T-helper 1 cell (primary cell): Measurements from ENCODE around the gene STEAP1.
A peak's percentile ranks its signal among the peaks of the same experiment; 100 is the strongest.
"Not testable (repeated sequence)": the region's sequence is repeated elsewhere in the genome, so short reads cannot be mapped to it uniquely, and the experiment has no call there.

ENCODE experiments used
- DNase-seq, 5 donors: peaks; one replicate each; pipeline ENCODE4 v3.0.0-alpha.2; 2012 to 2020
- total RNA-seq, 4 donors: gene quantifications; one replicate each; lab custom pipeline; 2026; lab: John Stamatoyannopoulos, UW

STEAP1 gene
- 0 reads per million in 4 donors for total RNA-seq

DNA sequence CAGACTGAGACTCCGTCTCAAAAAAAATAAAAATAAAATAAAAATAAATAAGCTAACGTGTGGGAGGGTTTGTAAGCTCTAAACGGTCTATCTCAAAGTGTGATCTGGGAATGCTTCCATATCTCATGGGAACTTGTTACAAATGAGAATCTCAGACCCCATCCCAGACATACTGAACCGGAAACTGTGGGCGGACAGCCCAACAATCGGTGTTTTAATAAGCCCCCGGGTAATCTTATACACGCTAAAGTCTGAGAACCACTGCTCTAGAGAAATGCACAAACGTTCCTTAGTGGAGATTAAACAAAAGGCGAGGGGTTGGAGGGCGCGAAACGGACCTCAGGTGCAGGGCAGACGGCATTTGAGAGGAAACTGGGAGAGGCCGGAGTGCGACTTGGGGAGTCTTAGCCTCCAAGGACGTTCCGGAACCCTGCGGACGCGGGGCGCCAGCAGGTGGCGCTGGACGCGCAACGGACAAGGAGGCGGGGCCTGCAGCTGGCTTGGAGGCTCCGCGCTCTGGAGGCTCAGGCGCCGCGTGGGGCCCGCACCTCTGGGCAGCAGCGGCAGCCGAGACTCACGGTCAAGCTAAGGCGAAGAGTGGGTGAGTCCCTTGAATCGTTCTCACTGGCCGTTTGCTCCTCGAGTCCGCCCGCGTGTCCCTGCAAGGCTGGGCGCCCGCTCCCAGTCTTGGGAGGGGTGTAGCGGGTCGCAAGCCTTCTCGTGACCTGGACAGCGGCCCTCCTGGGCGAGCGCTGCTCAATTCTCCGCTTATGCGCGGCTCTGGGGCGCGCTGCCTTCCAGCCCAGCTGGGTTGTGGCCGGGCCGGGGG lies at the start of gene STEAP1:
Gene STEAP1 (plus strand): TSS at position 527 of the 829 bp plus-strand sequence. CDS start 5,320 bp downstream, outside the sequence.
- peak; percentile 61 to 82 (median 74) for DNase-seq

DNA sequence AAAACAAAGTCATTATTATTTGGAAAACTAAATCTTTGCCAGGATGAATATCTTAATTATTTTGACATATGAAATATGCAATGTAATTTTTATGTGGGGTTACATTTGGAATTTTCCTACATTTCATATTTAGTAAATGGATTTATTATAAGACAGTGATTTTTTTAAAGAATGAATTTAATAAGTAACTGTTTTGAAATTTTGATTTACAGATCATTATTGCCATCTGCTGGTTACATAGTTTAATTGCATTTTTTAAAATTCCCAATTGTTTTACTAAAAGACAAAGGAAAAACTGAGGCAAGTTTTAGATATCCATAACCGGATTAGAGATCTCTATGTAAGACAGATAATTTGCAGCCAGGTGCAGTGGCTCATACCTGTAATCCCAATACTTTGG lies 39.3 kb upstream of the STEAP1 start:
- DNase-seq, result not testable (repeated sequence)

DNA sequence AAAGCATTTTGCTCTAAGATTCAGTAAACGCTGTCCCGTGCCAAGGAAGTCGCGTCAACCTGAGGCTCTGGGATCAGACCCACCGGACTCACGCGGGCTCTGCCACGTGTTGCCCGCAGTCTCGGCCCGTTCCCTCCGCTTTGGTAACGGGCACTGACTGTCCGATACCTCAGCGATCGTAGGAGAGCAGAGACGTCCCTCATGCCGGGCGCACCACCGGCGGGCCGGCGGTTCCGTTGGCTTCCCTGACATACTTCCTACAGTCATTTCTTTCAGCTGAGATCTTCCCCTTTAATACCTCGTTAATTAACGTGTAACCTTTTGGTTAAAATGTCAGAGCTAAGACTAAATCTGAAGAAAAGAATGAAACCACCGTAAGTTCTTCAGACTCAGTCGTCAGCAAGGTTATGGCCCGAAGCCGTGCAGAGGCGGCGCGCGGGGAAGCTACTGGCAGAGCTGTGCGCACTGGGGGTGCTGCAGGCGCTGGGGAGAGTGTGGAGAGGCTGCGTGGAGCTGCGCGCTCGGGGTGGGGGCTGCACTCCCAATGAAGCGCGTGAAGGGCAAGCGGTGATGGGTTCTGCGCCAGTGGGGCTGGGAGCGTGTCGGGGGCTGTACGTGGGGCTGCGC lies 35.6 kb upstream of the STEAP1 start:
- DNase-seq, result not testable (repeated sequence)

DNA sequence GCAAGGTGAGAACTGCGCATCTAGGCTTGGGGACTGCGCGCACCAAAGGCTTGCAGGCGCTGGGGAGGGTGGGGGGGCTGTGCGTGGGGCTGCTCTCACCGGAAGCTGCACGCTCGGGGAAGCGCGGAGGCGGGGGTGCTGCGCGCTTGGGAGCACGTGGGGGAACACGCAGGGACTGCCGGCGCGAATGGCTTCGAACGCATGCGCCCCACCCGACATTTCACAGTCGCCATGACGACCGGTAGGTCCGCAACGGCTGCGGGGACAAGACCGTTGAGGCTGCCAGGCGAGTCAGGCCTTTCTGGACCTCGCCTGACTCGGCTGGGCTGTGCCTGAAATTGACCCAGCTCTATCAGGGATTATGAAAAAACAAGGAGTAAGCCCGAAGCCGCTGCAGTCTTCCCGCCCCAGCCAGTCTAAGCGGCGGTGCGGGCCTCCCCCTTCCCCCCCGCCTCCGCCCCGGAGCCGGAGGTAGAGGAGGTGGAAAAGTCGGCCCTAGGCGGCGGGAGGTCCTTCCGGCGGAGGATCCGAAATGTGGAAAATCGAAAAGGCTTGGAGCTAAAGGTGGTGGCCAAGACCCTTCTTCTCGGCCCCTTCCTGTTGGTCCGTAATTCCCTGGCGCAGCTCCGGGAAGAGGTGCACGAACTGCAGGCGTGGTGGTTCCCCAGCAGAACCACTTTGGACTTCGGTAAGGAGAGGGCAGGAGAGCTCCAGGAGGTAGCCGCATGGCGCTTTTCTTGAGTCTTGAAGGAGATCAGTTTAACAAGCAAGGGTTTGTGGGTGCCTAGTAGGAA lies 34.9 kb upstream of the STEAP1 start:
- DNase-seq, result peak in 1 of 5 donors; percentile 6

DNA sequence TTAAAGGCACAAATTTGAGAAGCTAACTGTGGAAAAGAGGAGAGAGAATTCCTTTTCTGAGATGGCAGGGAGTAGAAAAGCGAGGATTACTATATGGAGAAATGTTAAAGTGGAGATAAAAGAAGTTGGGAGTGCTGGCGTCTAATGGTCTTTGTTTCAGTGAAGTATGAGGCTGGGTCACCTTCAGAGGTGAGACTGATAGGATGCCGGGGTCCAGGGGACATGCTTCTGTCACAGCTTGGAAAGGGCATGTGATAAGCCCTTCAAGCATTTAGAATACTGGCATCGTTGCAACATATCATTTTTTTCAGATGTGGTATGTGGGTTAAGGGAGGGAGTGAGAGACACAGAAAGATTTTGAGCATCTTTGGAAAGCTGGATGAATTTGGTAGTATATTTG lies 34.1 kb upstream of the STEAP1 start:
- not testable (repeated sequence) for DNase-seq

DNA sequence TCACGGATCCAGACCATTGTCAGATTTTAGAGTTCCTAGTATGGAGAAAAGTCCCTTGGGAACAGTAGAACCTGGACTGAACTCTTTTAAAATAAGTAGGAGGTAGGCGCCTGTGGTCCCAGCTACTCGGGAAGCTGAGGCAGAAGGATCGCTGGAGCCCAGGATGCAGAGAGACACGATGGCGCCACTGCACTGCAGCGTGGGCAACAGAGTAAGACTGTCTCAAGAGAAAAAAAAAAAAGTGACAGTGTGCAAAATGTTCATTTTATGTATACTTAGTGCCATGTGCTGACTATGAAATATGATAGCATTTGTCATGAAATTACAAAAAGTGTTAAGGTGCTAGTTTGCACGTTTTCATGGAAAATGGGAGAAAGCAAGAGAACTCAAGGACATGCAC lies 22.5 kb upstream of the STEAP1 start:
- not testable (repeated sequence) for DNase-seq

DNA sequence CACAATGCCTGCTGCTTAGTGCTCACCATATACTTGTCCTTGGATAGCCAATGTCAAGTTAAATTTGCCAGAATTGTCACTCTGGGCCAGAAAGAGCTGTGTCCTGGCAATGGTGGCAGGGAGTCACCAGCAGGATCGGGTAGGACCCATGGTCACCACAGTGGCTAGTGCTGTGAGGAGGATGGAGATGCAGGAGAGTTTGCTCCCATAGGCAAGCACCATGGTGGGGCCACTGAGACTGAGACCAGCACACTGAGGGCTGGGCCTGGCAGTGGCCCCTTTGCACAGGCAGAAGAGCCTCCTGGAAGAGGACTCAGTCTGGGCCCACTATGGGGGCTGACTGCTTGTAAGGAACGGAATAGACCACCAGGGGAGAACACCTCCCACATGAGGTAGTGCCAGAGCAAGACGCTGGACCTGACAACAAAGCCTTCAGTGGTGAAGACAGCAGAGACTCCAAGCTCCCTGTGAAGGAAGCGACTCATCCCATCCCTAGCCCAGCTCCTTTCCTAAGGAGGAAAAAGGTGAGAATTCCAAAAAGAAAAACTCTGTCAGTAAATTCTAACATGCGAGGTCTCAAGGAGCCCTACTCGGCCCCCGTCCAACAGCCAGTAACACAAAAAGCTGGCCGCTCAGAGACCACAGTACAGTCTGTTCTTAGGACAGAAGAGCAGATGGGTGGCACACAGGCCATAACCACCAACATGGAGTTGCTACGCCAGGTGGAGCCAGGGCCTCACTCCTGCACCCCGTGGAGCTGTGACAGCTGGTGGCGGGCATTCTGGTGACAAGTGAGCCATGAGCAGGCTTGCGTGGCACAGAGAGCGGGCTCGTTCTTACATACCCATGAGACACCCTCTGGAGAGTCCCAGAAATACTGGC lies 6.9 kb upstream of the STEAP1 start:
- not testable (repeated sequence) for DNase-seq

DNA sequence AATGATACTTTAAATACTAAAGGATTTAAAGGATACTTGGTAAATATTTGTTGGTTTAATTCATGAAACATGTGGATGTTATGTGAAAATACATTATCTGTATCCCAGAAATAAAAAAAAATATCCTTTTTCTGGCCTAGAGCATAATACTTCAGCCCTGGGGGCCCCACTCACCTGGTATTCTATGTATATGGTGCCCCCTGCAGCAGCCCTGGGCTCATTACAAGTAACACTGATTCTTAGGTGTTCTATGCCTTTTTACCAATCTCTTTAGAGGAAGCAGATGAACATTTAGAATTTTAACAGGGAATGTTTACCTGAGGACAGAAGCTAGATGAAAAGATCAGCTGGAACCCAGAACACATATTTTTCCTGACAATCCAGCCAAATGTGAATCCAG lies 4.8 kb upstream of the STEAP1 start:
- DNase-seq, result not testable (repeated sequence)

DNA sequence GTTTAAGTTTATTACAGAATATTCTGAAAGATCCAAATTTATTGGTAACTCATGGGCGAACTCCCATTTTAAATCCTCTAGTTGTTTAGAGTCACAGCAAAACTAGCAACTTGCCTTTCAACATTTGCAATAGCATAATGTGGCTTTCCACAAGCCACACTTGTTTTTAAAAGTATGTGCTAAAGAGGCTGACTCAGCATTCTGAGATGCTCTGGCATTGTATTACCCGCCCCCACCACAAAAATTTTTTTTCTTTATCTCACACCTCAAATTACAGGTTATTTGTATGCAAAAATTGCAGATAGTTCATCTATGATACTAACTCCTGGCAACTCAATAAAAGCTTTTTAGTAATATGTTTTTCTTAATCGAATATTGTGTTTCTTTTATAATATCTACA lies 2.4 kb upstream of the STEAP1 start:
- DNase-seq, result not testable (repeated sequence)

DNA sequence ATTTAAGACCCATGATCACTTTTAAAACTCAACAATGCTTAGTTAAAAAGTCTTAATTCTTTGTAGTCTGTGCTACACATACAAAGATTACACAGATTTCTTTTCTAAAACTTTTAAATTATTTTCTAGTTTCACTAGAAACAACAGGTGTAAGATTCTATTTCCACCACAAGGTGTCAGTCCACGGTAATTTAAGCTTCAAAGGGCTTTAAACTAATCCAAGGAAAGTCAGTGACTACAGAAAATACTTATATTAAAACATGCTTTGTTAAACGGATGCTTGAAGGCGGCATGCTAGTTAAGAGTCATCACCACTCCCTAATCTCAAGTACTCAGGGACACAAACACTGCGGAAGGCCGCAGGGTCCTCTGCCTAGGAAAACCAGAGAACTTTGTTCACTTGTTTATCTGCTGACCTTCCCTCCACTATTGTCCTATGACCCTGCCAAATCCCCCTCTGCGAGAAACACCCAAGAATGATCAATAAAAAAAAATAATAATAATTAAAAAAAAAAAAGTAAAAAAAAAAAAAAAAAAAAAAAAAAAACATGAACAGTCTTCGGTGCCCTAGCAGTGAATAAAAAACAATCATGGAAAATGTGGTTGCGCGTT lies 1.5 kb upstream of the STEAP1 start:
- DNase-seq, result peak in 1 of 5 donors; percentile 34

DNA sequence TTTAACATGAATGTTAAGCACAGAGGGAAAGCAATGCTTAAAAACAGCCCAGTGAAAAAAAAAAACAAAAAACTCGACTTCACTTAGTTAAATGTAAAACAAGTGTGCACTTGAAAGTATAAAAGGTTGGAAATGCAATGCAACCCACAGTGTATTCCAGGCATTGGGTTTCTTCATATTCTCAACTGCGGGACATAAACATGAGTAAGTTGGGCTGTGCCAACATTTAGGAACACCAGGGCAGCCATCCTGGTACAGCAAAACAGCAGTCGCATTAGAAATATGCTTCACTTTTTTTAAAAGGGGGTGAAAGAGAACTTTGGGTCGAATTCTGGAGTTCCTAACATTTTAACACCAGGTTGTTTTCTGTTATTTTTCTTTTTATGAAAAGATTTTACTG lies 937 bp downstream of the STEAP1 start:
- DNase-seq, result no peak

DNA sequence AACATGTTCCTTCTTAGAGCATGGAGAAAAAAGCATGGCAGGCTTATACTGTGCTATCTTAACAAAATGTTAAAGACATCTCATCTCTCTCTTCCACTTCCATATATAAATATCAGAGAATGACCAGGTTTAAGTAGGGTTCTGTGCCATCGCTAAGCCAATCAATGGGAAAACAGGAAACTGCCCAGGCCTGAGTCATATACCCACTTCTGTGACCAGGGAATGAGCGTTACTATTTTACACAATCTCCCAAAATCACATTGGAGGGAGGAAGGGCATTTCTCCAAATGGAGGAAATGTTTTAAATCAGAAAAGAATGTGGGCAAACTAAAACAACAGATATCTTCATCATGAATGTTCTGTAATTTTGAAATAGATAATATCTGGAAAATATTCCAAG lies 3.1 kb downstream of the STEAP1 start:
- DNase-seq, result not testable (repeated sequence)

DNA sequence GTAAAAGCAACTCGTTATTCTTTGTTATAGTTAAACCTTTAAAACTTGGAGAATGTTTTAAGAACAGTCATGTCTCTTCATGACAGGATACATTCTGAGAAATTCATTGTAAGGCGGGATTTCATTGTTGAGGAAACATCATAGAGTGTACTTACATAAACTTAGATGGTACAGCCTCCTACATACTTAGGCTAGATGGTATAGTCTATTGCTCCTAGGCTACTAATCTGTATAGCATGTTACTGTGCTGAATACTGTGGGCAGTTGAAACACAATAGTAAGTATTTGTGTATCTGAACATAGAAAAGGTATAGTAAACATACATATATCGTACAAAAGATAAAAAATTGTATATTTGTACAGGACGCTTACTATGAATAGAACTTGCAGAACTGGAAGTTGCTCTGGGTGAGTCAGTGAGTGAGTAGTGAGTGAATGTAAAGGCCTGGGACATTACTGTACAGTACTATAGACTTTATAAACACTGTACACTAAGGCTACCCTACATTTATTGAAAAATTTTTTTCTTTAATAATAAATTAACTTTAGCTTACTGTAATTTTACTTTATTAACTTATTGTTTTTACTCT lies 3.6 kb downstream of the STEAP1 start:
- not testable (repeated sequence) for DNase-seq

DNA sequence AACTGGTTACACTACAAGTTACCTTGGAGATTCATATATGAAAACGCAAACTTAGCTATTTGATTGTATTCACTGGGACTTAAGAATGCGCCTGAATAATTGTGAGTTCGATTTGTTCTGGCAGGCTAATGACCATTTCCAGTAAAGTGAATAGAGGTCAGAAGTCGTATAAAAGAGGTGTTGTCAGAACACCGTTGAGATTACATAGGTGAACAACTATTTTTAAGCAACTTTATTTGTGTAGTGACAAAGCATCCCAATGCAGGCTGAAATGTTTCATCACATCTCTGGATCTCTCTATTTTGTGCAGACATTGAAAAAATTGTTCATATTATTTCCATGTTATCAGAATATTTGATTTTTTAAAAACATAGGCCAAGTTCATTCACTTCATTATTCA lies 9.3 kb downstream of the STEAP1 start:
- DNase-seq, result no peak

DNA sequence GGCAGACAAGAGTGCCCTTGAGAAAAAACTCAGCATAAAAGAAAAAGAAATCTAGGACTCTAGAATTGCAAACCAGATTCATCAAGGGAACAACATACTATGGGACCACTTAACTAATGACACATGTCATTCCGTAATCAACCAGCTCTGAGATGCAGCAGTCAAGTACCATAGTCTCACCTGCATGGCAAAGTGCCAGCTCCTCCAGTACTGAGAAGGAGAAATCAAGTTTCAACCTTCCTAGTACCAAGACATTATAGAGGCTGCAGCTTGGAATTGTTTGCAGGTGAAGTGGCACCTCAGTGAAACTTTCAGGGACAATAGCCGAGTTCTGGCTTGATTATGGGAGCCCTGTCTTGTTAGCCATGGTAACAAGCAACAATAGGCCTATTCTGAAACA lies 11.5 kb downstream of the STEAP1 start:
- DNase-seq, result no peak

DNA sequence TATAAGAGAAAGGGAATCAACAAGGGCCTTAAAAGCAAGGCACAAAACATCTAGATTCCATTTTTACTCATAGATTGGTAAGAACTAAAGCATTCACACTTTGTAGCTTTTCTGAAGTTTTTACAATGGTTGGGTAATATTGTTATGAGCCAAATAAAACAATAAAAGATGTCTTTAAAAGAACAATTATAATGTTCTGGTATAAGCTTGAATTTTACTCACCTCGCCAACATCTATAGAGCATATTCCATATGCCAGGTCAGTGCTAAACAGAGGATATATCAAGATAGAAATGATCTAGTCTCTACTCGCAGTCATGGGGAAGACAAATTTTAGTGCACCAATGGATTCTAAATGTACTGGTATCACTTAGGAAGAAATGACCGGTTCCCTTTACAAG lies 11.9 kb downstream of the STEAP1 start:
- DNase-seq, result no peak

DNA sequence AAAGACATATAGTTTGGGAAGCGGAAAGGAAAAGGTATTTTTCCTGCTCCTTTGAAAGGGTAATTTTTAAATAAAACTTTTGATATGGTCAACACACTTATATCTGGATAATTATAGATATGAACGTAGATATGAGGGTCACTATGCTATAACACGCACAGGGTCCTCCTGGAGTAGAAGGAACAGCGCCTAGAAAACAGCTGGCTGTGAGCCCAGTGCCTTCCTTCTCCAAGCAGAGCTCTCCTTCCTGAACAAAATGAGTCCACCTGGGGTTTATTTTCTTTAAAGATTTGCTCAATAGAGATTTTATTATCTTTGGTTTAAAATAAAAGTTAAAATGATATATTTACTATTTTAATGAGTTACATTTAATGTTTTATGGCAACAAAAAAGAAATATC lies 13.1 kb downstream of the STEAP1 start:
- DNase-seq, result no peak

DNA sequence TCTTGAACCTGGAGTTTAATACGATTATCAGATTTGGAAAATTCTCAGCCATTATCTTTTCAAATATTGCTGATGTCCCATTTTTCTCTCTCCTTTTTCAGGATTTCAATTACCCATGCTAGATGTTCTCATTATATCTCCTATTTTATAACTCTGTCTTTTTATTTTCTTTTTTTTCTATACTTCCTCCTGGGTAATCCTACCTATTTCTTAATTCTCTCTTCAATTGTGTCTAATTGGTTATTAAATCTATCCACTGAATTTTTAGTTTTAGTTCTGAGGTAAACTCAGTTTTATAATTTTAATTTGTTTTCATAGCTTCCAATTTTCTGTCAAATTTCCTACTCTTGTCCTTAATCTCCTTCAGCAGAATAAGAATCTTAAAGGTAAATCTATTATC lies 15.6 kb downstream of the STEAP1 start:
- no peak for DNase-seq

DNA sequence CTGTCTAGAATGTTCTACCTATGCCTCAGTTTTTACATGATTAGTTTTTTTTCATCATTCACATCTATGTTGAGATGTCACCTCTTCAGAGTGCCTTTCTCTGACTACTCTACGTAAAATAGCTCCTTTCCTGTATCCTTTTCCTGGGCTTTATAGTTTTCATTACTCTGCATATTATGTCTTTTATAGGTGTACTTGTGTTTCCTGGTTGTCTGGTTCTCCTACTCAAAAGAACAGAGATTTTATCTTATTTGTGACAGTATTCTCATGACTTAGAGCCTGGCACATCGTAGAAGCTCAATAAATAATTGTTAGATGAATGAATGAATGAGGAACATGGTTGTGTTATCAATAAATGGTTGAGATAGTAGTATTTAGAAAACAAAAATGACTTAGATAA lies 17.9 kb downstream of the STEAP1 start:
- DNase-seq, result no peak

DNA sequence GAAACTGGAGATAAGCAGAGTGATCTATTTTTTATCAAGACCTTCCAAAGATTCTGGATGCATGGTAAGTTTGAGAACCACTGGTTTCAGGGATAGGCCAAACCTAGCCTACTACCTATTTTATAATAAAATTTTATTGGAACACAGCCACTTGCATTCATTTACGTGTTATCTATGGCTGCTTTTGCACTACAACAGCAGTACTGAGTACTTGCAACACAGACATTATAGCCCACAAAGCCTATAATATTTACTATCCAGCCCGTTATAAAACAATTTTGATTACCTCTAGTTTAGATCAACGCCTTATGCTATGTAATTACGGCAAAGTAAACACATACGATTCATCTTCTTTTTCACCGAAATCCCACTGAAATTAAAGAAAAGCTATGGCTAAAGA lies 18.4 kb downstream of the STEAP1 start:
- DNase-seq, result no peak

DNA sequence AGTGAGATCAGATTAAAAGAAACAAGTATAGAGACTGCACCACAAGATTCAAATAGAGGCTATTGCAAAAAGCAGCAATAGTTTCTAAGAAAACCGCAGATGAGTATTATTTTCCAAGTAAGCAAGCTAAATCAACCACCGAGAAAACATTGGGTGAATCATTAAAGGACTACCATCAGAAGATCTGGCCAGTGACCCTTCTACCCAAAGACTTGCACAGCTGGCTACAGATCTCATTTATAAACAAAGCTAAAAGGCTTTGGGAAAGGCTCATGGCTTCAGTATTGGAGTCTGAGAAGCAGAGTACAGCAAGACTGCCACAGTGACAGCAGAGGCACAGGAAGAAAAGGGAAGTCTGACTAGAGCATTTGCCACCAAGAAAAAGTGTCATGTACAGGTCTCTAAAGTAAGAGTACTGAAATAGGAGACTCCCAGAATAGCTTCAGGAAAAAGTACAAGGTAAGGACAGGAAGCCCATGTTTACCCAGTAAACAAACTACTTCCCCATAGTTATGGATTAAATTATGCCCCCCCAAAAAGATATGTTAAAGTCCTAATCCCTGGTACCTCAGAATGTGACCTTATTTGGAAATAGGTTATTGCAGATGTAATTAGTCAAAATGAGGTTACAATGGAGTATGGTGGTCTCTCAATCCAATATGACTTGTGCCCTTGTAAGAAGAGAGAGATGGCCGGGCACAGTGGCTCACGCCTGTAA lies 19.0 kb downstream of the STEAP1 start:
- DNase-seq, result peak in 1 of 5 donors; percentile 54
